Midbrain (tissue), 1 donor: Measurements from ENCODE around the gene HDAC8.
"Not testable (repeated sequence)": the region's sequence is repeated elsewhere in the genome, so short reads cannot be mapped to it uniquely, and the experiment has no call there.

Experiments
- DNase-seq: peaks from one replicate; lab custom pipeline; 2025; lab: John Stamatoyannopoulos, UW

The HDAC8 gene

GRCh38 chrX:72461288-72461687 lies 111.4 kb downstream of the HDAC8 start:
- DNase-seq, result no peak

- no peak for DNase-seq
Measured at GRCh38 chrX:72460715-72461114, 111.9 kb downstream of the HDAC8 start.

GRCh38 chrX:72449034-72449433 lies 123.6 kb downstream of the HDAC8 start:
- DNase-seq, result not testable (repeated sequence)

- not testable (repeated sequence) for DNase-seq
Measured at GRCh38 chrX:72440764-72441163, 131.9 kb downstream of the HDAC8 start.

- DNase-seq, result no peak
Measured at GRCh38 chrX:72436010-72436409, 136.6 kb downstream of the HDAC8 start.

- DNase-seq, result no peak
Measured at GRCh38 chrX:72430405-72430968, 142.2 kb downstream of the HDAC8 start.

- no peak for DNase-seq
Measured at GRCh38 chrX:72421797-72422196, 150.8 kb downstream of the HDAC8 start.

- DNase-seq, result no peak
Measured at GRCh38 chrX:72409993-72410392, 162.7 kb downstream of the HDAC8 start.

GRCh38 chrX:72408885-72409284 lies 163.8 kb downstream of the HDAC8 start:
- DNase-seq, result no peak

- DNase-seq, result not testable (repeated sequence)
Measured at GRCh38 chrX:72405136-72405535, 167.5 kb downstream of the HDAC8 start.

GRCh38 chrX:72402614-72403013 lies 170.0 kb downstream of the HDAC8 start:
- no peak for DNase-seq

GRCh38 chrX:72399816-72400215 lies 172.8 kb downstream of the HDAC8 start:
- no peak for DNase-seq

- DNase-seq, result no peak
Measured at GRCh38 chrX:72396117-72396516, 176.5 kb downstream of the HDAC8 start.

- DNase-seq, result no peak
Measured at GRCh38 chrX:72395237-72395636, 177.4 kb downstream of the HDAC8 start.

GRCh38 chrX:72394518-72395170 lies 178.0 kb downstream of the HDAC8 start:
- no peak for DNase-seq

- DNase-seq, result no peak
Measured at GRCh38 chrX:72393836-72394517, 178.7 kb downstream of the HDAC8 start.

- no peak for DNase-seq
Measured at GRCh38 chrX:72392816-72393800, 179.5 kb downstream of the HDAC8 start.

- DNase-seq, result no peak
Measured at GRCh38 chrX:72392042-72392441, 180.6 kb downstream of the HDAC8 start.

GRCh38 chrX:72387247-72387646 lies 185.4 kb downstream of the HDAC8 start:
- DNase-seq, result no peak

GRCh38 chrX:72382202-72382595 lies 190.4 kb downstream of the HDAC8 start:
- no peak for DNase-seq

- no peak for DNase-seq
Measured at GRCh38 chrX:72381439-72382201, 191.0 kb downstream of the HDAC8 start.
